HUDEP-2 (cell line): Measurements from ENCODE around the gene EWSR1.

Experiments
- DNase-seq, 76 experiments: peaks; one replicate each; lab custom pipeline; 2025; ENCODE audit not compliant: unreplicated experiment in 76 of 76; lab: John Stamatoyannopoulos, UW

The EWSR1 gene

DNA sequence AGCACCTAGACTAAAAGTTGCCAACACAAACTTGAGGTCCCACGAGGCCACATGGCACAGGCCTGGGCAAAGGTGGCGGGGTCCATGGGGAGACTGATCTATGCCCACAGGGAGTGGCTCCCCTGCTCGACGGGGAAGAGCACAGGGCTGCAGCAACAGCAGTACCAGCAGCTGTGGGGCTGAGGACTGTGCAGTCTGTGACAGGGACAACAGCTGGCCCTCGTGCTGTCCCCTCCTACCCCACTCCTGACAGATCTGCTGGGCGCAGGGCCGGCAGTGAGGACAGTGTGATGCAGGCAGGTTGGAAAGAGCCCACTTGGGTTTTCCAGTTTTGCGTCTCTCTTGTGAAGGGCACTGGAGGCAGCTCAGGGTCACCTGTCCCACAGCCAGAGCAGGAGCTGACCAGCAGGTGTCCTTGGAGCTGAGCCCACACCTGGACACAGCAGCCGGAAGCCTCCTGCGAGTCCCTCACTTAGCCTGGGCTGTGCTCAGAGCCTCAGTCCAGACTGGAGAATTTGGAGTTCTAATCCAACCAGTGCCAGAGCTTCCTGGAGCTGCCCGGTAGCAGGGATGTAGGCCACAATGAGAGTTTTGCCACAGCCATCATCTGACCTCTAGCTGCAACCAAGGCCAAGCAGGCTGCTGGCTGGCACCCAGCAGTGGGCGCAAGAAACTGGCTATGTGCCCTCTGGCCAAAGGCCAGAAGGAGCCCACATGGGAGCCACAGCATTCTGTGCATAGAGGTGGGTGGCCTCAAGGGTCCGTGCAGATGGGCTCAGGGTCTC is 34.8 kb downstream of the EWSR1 start:
- peak in 18 of 76 experiments; percentile 4 to 57 (median 38) for DNase-seq

DNA sequence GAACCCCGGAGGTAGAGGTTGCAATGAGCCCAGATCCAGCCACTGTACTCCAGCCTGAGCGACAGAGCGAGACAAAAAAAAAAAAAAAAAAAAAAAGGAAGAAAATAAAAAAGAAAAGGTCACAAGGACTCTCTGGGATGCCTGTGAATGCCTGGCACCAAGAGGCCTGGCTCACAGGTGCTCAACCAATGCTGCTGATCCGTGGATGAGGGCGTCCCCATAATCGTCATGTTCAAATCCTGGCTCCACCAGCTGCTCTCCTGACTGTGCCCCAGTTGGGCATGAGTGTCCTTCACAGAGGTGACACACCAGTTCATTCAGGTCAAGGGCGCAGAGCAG is 37.7 kb downstream of the EWSR1 start:
- no peak for DNase-seq

DNA sequence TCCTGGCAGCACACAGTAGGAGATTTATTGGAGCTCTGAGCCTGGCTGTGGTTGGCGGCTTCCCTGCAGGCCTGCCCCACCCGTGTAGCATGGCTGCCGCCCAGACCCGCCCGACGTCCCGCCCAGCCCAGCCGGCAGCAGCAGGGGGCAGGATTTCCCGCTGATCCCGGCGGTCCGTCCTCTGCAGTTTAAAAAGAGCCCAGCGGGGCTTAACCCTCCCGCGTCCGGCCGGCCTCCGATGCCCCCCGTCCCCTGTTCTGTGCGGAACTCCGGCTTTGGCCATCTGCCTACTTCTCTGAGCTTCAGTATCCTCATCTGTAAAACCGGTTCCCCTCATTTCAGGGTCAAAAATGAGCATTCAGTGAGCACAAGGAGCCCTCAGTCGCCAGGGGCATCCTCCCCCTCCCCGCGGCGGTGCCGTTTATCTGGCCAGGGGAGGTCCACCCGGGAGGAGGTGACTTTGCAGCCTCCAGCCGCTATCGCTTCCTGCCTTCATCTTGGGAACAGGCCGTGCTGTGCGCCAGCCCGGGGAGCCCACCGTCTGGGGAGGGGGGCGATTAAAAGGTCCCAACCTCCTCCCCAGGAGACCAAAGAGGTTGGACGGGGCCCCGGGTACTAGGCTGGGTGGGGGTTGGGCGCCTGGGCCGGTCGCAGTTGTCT is 38.2 kb downstream of the EWSR1 start, which contains the start of gene GAS2L1:
Gene GAS2L1, plus strand, starts transcription at position 476 of the 660 bp plus-strand sequence. CDS start 1,456 bp downstream, outside the sequence.
- DNase-seq: peak in 73 of 76 experiments; percentile 23 to 87 (median 74)

DNA sequence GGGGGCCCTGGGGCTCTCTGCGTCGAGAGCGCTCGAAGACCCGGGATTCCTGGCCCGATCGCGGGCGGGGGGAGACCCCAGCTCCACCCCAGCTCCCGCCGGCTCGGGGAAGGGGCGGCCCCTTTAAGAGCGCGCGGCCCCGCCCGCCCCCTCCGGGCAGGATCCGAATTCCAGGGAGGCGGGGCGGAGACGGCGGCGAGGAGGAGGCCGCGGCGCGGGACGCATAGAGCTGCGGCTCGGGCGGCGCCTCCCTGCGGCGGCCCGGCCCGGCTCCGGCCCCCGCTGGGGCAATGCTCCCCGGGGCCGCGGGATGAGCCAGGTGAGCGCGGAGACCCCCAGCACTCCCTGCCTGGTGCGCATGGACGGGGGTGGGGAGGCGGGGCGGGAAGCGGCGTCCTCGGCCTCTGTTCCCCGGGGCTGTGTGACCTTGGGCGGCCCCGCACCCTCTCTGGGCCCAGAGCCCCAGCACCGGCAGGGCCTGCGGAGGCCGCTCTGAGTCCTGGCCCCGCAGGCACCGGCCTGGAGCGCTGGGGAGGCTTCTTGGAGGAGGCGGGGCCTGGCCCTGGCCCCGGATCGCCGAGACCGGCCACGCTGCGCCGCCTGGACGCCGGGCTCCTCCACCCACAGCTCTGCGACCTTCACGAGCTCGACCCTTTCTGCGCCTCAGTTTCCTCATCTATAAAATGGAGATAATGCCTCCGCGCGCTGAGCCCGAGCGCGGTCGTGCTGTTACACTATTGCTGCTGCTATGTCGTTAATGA is 38.9 kb downstream of the EWSR1 start:
- peak in 62 of 76 experiments; percentile 12 to 78 (median 54) for DNase-seq

DNA sequence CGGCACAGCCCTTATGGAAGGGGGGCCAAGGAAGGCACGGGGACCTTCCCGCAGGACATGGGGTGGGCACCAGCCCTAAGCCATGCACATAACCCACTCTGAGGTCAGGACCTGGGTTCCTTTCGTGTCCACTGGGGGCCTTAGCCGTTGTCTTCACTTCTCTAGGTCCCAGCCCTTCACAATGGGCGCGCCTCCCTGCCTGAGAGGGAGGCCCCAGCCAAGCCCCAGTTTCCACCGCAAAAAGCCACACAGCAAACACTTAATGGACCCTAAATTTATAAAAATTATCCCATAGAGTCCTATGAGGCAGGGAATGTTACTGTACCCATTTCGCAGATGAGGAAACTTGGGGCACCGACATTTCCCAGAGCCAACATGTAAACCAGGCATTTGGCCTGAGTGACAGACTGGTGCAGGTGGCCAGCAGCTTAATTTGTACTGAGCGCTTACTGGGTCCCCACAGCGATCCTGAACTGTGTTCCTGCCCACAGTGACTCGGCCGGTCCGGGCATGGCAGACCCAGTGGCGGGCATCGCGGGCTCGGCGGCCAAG is 39.6 kb downstream of the EWSR1 start:
- DNase-seq: peak in 35 of 76 experiments; percentile 7 to 60 (median 28)

DNA sequence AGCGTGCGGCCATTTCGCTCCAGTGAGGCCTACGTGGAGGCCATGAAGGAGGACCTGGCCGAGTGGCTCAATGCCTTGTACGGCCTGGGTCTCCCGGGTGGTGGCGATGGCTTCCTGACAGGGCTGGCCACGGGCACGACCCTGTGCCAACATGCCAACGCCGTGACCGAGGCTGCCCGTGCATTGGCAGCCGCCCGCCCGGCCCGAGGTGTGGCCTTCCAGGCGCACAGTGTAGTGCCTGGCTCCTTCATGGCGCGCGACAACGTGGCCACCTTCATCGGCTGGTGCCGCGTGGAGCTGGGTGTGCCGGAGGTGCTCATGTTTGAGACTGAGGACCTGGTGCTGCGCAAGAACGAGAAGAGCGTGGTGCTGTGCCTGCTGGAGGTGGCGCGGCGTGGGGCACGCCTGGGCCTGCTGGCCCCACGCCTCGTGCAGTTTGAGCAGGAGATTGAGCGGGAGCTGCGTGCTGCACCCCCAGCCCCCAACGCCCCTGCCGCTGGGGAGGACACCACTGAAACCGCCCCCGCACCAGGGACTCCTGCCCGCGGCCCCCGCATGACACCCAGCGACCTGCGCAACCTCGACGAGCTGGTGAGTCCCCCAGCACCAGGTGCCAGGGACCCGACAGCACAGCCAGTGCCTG is 40.2 kb downstream of the EWSR1 start:
- peak in 13 of 76 experiments; percentile 19 to 80 (median 52) for DNase-seq

DNA sequence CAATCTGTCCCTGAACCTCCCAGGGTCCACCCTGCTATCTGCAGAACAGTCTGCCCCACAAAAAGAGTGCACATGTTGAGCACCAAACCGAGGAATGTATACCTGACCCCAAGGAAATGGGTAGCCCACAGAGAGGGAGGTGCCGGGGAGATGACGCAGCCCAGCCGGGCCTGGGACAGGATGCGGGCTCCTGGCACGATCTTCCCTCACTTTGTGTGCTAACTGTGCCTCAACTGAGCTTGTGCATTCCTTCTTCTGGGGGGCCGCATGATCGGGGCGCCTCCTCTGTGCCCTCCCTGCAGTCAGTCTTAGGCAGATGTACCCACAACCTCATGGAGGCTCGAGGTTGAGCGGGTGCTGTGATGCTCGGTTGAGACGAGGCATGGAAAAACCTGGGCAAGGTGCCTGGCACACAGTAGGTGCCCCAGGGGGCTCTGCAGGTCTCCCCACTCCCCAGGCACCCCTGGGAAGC is 40.8 kb downstream of the EWSR1 start:
- DNase-seq: peak in 51 of 76 experiments; percentile 9 to 80 (median 44)

DNA sequence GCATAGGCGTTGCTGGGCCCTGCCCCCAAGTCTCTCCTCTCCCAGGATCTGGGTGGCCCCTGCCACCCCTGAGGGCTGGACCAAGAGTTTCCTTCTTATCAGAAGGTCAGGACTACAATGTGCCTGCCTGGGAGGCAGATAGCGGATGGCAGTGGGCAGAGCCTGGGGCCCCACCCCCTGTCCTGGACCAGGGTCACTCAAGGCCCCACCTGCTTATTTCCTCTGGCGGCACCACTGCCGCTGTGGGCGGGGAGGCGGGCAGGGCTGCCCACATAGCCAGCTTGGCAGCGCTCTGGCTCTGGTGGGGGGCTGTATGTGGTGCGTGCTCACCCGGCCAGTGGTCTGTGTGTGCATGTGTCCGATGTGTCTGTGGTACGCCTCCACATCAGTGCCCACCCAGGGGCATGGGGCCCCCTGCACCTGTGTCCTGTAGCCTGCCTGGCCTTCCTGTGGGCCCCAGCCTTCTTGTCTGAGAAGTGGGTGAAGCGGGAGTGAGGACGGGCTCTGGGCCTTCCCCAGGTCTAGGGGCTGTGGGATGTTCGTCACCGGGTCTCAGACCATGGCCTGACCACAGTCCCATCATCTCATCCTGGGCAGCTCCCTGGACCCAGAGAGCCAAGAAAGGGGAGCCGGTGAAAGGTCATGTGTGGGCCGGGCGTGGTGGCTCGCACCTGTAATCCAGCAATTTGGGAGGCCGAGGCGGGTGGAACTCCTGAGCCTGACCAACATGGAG is 41.4 kb downstream of the EWSR1 start:
- DNase-seq: peak in 75 of 76 experiments; percentile 49 to 98 (median 91)

DNA sequence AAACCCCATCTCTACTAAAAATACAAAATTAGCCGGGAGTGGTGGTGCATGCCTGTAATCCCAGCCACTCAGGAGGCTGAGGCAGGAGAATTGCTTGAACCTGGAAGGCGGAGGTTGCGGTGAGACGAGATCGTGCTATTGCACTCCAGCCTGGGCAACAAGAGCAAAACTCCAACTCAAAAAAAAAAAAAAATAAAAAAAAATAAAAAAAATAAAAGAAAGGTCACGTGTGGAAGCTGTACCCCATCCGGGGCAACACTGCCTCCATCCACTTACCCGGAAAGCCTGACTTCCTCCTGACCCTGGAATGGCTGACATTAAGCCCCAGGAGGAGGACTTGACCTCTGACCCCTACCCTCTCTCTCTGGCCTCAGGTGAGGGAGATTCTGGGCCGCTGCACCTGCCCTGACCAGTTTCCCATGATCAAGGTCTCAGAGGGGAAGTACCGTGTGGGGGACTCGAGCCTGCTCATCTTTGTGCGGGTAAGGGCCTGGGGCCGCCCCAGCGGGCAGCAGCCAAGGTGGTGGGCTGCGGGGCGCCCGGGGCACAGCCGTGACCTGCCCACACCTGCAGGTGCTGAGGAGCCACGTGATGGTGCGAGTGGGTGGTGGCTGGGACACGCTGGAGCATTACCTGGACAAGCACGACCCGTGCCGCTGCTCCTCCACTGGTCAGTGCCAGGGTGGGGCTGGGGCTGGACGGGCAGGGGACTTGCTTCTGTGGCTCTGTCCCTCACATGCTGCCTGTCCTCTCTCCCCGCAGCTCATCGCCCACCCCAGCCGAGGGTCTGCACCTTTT is 42.2 kb downstream of the EWSR1 start:
- DNase-seq: no peak

DNA sequence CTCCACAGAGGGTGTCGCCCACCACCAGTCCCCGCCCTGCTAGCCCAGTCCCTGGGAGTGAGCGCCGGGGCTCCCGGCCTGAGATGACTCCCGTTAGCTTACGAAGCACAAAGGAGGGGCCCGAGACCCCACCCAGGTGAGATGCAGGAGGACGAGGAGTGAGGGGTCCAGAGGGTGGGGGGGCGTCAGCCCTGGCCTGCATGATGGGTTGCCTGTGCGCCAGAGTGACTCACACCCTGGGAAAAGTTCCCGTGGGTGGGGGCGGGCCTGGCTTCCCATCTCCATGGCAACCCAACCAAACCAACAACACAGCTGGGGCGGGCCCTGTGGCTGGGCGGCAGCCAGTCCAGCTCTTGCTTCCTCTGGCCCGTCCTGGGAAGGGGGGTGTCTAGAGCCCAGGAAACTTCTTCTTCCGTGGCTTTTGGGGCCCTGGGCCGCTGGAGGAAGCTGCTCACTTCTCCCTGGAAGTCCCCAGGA is 42.8 kb downstream of the EWSR1 start:
- DNase-seq: peak in 74 of 76 experiments; percentile 21 to 94 (median 84)

DNA sequence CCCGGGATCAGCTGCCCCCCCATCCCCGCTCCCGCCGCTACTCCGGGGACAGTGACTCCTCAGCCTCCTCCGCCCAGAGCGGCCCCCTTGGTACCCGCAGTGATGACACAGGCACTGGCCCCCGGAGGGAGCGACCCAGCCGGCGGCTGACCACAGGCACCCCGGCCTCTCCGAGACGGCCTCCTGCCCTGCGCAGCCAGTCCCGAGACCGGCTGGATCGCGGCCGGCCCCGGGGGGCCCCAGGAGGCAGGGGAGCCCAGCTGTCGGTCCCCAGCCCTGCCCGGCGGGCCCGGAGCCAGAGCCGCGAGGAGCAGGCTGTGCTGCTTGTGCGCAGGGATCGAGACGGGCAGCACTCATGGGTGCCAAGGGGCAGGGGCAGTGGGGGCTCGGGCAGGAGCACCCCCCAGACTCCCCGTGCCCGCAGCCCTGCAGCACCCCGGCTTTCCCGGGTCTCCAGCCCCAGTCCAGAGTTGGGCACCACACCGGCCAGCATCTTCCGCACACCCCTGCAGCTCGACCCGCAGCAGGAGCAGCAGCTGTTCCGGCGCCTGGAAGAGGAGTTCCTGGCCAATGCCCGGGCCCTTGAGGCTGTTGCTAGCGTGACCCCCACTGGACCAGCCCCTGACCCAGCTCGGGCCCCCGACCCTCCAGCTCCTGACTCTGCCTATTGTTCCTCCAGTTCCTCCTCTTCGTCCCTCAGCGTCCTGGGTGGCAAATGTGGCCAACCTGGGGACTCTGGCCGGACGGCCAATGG is 43.6 kb downstream of the EWSR1 start:
- DNase-seq: no peak

DNA sequence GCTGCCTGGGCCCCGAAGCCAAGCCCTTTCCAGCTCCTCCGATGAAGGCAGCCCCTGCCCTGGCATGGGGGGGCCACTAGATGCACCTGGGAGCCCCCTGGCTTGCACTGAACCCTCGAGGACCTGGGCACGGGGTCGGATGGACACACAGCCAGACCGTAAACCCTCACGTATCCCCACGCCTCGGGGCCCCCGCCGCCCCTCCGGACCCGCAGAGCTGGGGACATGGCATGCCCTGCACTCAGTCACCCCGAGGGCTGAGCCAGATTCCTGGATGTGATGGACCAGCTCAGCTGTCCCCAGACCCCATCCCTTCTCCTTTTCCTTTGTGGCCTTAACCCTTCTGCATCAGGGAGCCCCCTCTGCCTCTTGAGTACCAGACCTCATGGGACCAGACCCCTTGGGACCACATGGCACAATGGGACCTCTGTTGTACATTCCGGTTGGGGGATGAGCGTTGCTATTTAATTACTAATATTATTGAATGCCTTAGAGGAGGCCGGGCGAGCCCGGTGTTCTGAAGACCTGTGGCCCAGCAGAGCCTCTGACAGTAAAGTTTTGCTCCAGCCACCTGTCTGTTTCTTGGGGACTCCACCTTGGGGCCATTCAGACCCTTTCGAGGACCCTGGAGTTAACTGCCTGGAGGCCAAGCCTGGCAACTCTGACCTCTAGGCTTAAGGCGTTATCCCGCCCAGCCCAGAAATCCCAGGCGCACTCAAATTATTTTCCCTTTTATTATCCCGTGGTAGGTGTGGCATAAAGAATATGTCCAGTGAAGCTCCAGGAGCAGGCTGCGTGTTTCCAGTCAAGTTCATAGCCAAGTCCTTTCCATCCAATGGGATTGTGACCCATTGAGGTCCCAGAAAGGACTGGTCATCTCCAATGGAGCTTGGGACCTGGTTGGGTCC is 44.4 kb downstream of the EWSR1 start:
- no peak for DNase-seq

DNA sequence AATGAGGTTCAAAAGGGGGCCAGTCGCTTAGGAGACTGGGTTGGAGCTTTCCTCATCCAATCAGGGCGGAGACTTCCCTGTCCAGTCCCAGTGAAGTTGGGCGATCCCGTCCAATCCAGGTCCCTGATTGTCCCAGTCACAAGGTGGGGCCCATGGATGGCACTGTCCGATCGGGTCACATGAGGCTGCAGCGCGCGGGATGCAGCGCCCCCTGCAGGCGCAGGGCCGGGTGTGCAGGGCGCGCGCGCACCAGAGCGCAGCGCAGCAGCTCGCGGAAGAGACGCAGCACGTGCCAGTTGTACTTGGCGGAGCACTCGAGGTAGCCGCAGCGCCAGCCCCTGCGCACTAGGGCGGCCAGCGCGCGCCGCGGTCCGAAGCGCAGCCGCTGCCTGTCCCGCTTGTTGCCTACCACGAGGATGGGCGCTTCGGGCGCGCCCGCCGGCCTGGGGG is 45.1 kb downstream of the EWSR1 start:
- DNase-seq: peak in 69 of 76 experiments; percentile 13 to 81 (median 61)

DNA sequence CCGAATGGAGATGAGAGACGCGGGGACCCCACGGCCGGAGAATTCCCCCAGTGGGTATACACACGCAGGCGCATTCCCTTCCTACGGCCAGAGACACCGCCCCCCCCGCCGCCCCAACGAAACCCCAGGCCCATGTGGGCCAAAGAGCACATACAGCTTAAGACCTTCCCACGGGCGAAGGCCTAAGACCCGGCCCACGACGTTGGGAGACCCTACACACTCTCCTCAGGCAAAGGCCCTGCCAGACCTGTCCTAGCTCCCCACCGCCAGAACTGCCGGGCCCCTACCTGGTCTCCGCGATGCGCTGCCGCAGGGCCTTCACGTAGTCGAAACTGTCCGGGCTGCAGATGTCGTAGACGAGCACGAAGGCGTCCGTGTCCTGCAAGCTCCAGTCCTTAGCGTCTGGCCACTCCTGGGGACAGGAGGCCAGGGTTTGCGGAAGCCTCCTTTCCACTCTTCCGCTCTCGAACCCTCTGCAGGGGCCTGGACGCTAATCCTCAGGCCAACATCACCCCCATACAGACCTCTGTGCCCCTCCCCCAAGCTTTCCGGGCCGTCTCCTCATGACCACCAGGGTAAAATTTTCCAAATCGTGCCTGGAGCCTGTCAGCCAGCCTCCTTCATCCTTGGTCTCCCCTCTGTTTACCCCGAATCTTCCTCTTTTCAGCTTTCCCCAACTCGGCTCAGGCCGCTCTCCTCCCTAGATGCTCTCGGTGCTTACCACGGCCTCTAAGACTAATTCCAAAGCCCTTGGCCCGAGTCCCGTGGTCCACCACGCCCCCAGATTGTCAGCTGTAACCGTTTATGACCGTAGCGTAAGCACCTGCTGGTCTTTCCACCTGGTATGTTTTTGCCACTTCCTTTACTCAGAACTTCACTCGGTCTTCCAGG is 45.8 kb downstream of the EWSR1 start:
- DNase-seq: no peak

DNA sequence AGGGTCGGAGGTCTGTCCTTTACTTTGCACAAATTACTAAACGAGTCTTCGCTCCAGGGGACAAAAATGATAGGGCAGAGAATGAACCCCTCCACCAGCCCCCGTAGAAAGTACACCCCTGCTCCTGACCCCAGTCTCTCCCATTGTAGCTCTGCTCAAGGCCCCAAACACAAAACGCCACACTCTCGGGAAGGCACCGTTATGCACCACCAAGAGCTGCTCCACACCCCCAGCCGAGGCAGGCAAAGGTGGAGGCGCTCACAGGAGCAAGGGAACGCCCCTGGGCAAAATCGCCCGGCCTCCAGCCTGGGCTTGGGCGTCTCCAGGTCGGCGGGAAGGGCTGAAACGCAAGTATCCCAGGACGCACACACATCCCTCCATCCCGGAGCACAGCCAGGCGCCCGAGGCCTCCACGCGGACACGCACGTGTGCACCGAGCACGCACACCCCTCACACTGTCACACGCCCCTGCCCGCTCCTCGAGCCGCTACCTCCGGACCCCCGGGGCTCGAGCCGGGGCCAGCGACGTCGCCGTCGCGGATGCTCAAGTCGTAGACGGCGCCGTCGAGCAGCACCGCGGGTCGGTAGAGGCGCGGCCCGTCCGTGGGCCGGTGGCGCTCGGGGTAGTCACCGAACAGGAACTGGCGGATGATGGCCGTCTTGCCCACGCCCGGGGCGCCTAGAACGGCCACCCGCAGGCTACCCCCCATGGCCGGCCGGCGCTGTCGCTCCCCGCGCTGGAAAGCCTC is 46.6 kb downstream of the EWSR1 start:
- peak in 6 of 76 experiments; percentile 9 to 20 (median 16) for DNase-seq
